ENCODE measurements around the gene ERCC3.
"Not testable (repeated sequence)": the region's sequence is repeated elsewhere in the genome, so short reads cannot be mapped to it uniquely, and the experiment has no call there.

Gene ERCC3

GRCh38 chr2:127226132-127226519 lies 67.8 kb downstream of the ERCC3 start:
- no peak for DNase-seq (ENCODE audit: low read depth)

GRCh38 chr2:127225186-127225960 lies 68.6 kb downstream of the ERCC3 start:
- DNase-seq (ENCODE audit: low read depth): no peak

- not testable (repeated sequence) for DNase-seq (ENCODE audit: low read depth)
Observed at GRCh38 chr2:127224135-127224534, 69.8 kb downstream of the ERCC3 start.

GRCh38 chr2:127220768-127221527 lies 73.0 kb downstream of the ERCC3 start:
- no peak for DNase-seq (ENCODE audit: low read depth)

- DNase-seq (ENCODE audit: low read depth): no peak
Observed at GRCh38 chr2:127220102-127220767, 73.7 kb downstream of the ERCC3 start, which contains the start of gene CYP27C1. Gene CYP27C1 (minus strand): TSS chr2:127220299. CDS start chr2:127220270, 29 bp downstream.

- DNase-seq (ENCODE audit: low read depth): no peak
Observed at GRCh38 chr2:127219171-127220070, 74.5 kb downstream of the ERCC3 start.

GRCh38 chr2:127218812-127219170 lies 75.2 kb downstream of the ERCC3 start:
- DNase-seq (ENCODE audit: low read depth): no peak

- DNase-seq (ENCODE audit: low read depth): no peak
Observed at GRCh38 chr2:127217470-127218325, 76.2 kb downstream of the ERCC3 start.

GRCh38 chr2:127216593-127216992 lies 77.4 kb downstream of the ERCC3 start:
- no peak for DNase-seq (ENCODE audit: low read depth)

GRCh38 chr2:127216095-127216494 lies 77.8 kb downstream of the ERCC3 start:
- DNase-seq (ENCODE audit: low read depth): no peak

GRCh38 chr2:127214201-127214600 lies 79.7 kb downstream of the ERCC3 start:
- DNase-seq (ENCODE audit: low read depth): not testable (repeated sequence)

GRCh38 chr2:127208313-127208712 lies 85.6 kb downstream of the ERCC3 start:
- no peak for DNase-seq (ENCODE audit: low read depth)
